T1000 (cell line): ENCODE data around the gene SUN2.

ENCODE experiments used
- DNase-seq: peaks from one replicate; lab custom pipeline; 2025; ENCODE audit warnings: mixed read lengths; lab: John Stamatoyannopoulos, UW

Gene SUN2

GRCh38 chr22:38776086-38776485 is 20.3 kb upstream of the SUN2 start:
- no peak for DNase-seq

GRCh38 chr22:38775656-38776055 is 19.9 kb upstream of the SUN2 start:
- no peak for DNase-seq

- DNase-seq, result no peak
Measured at GRCh38 chr22:38774496-38775166, 18.8 kb upstream of the SUN2 start.

- no peak for DNase-seq
Measured at GRCh38 chr22:38773363-38773946, 17.7 kb upstream of the SUN2 start.

- DNase-seq, result no peak
Measured at GRCh38 chr22:38772623-38772873, 16.8 kb upstream of the SUN2 start.

GRCh38 chr22:38770257-38770949 is 14.6 kb upstream of the SUN2 start:
- DNase-seq, result no peak

GRCh38 chr22:38768036-38768435 is 12.2 kb upstream of the SUN2 start:
- no peak for DNase-seq

GRCh38 chr22:38767313-38767712 is 11.5 kb upstream of the SUN2 start:
- no peak for DNase-seq

- peak; percentile 71 for DNase-seq
Measured at GRCh38 chr22:38766076-38766777, 10.4 kb upstream of the SUN2 start.

GRCh38 chr22:38762551-38762983 is 6.8 kb upstream of the SUN2 start:
- DNase-seq, result no peak

- DNase-seq, result no peak
Measured at GRCh38 chr22:38761202-38762162, 5.7 kb upstream of the SUN2 start.

GRCh38 chr22:38760477-38761201 is 4.8 kb upstream of the SUN2 start:
- DNase-seq, result peak; percentile 22

GRCh38 chr22:38759005-38759404 is 3.2 kb upstream of the SUN2 start:
- DNase-seq, result no peak

GRCh38 chr22:38758276-38758945 is 2.6 kb upstream of the SUN2 start:
- DNase-seq, result no peak

GRCh38 chr22:38757464-38757757 is 1.6 kb upstream of the SUN2 start:
- DNase-seq, result no peak

GRCh38 chr22:38756711-38757463 is 1.1 kb upstream of the SUN2 start:
- no peak for DNase-seq

- peak; percentile 49 for DNase-seq
Measured at GRCh38 chr22:38755155-38755910, 465 bp downstream of the SUN2 start.

GRCh38 chr22:38754751-38755154 is 1.0 kb downstream of the SUN2 start:
- no peak for DNase-seq
